Caco-2 (cell line): ENCODE results near the gene NXN. TPM values are rescaled to one million over a fixed set of nuclear protein-coding genes. Genes with fewer than 3 reads are reported as not detected.

ENCODE experiments used
- BruUV-seq: library from RNA; stranded (reverse); fragments of 400-500 nt; replicated peaks from 2 replicates; lab custom pipeline; 2021; lab: Mats Ljungman, UMichigan
- CTCF ChIA-PET: fragments of 300-600 bp; sonication (Branson Sonifier 250); formaldehyde crosslinking; loops from one replicate; lab custom pipeline; 2022; ENCODE audit warnings: antibody characterized with exemption; lab: Charles Lee
- POLR2A ChIA-PET: fragments of 300-600 bp; sonication (Branson Sonifier 250); formaldehyde crosslinking; loops from one replicate; lab custom pipeline; 2022; ENCODE audit warnings: antibody characterized with exemption; lab: Charles Lee
- DNase-seq, 2 experiments: peaks; one replicate each; pipeline versions ENCODE4 v3.0.0 to v3.0.0-alpha.2; 2020 to 2022
- H3K27me3 ChIP-seq: replicated peaks from 2 replicates; pipeline ENCODE4 v1.6.0; 2011; ENCODE audit warnings: low read length; ENCODE audit not compliant: control insufficient read depth, insufficient read depth
- H3K36me3 ChIP-seq: 2 replicates; pipeline ENCODE4 v1.5.1; 2011; ENCODE audit warnings: low read length; ENCODE audit not compliant: control insufficient read depth, insufficient read depth
- H3K4me1 ChIP-seq: fragments of 250-450 bp; sonication (Bioruptor Pico); 2 replicates; pipeline ENCODE4 v1.5.1; 2020; ENCODE audit warnings: mild to moderate bottlenecking
- H3K4me3 ChIP-seq: 2 replicates; pipeline ENCODE4 v1.5.1; 2011; ENCODE audit warnings: low read depth, mild to moderate bottlenecking, control low read depth, low read length
- H3K9me3 ChIP-seq: fragments of 250-450 bp; sonication (Bioruptor Pico); 2 replicates; pipeline ENCODE4 v1.5.1; 2020; ENCODE audit warnings: mild to moderate bottlenecking, moderate library complexity
- H3K27ac Mint-ChIP-seq: one replicate; pipeline ENCODE4 v1.8.0; 2022; ENCODE audit warnings: mixed read lengths; ENCODE audit not compliant: unreplicated experiment
- H3K27me3 Mint-ChIP-seq: one replicate; pipeline ENCODE4 v1.8.0; 2022; ENCODE audit warnings: mixed read lengths; ENCODE audit not compliant: insufficient read depth, unreplicated experiment
- H3K36me3 Mint-ChIP-seq: one replicate; pipeline ENCODE4 v1.8.0; 2022; ENCODE audit warnings: mild to moderate bottlenecking, mixed read lengths; ENCODE audit not compliant: insufficient read depth, unreplicated experiment
- H3K4me1 Mint-ChIP-seq: one replicate; pipeline ENCODE4 v1.8.0; 2022; ENCODE audit warnings: low read depth, mixed read lengths; ENCODE audit not compliant: unreplicated experiment
- H3K4me3 Mint-ChIP-seq: one replicate; pipeline ENCODE4 v1.8.0; 2022; ENCODE audit warnings: mild to moderate bottlenecking, moderate library complexity, mixed read lengths; ENCODE audit not compliant: unreplicated experiment
- H3K9me3 Mint-ChIP-seq: one replicate; pipeline ENCODE4 v1.8.0; 2022; ENCODE audit warnings: mixed read lengths; ENCODE audit not compliant: unreplicated experiment
- CTCF ChIP-seq, 2 experiments: fragments of 200-600 bp in 1 of 2; IDR thresholded peaks; 1 replicate in 1 of 2; 2 replicates in 1 of 2; pipeline versions ENCODE4 v1.5.1 to v1.8.0; 2011 to 2022; ENCODE audit warnings: antibody characterized with exemption in 1 of 2, control low read depth in 1 of 2, inconsistent platforms in 1 of 2, low read depth in 1 of 2, low read length in 1 of 2, mild to moderate bottlenecking in 1 of 2, moderate library complexity in 1 of 2; ENCODE audit not compliant: insufficient read depth in 1 of 2, severe bottlenecking in 1 of 2, unreplicated experiment in 1 of 2
- intact Hi-C: fragments of 100-400 bp; cut with micrococcal nuclease; formaldehyde crosslinking; loops from one replicate; pipeline ENCODE4 v1.10.0; 2022; ENCODE audit not compliant: unreplicated experiment
- total RNA-seq: library from RNA; stranded (reverse); gene quantifications from 2 replicates; pipeline ENCODE4 v1.2.3, GENCODE V29; 2022

NXN gene
- total RNA-seq, 1 experiment from 2014 or later: 76.7 TPM

DNA sequence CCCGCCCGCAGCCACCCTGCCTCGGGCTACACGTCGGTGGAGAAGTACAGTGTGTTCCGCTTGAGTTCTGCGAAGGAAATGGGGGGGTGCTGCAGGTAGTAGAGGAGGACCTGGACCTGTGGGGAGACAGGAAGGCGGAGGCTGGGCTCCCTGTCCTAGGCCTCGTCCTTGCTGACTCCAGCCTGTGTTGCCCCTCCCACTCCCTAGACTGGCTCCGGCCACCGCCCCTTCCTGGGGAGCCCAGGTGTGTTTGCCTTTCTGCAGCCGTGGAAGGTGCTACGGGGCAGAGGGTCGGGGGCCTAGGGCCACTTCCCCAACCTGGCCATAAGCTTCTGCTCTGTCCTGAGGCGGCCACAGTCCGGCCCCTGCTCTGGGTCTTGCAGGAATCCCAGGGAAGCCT lies 26.5 kb upstream of the NXN start:
- H3K4me3 ChIP-seq: no peak overlapping the region

GRCh38 chr17:1005361-1005946 lies 25.9 kb upstream of the NXN start:
- Mint-ChIP-seq H3K9me3 (no peaks in the 10 kb centered on the region), H3K36me3 (peaks cover 69% of the 10 kb centered on the region), H3K4me1 (peaks cover 10% of the 10 kb centered on the region), H3K27ac (peak overlapping the region; percentile 78), H3K4me3 (no peak overlapping the region), H3K27me3 (no peaks in the 10 kb centered on the region)
- no peak overlapping the region for H3K4me3 ChIP-seq
- POLR2A ChIA-PET: no interaction called here
- no peaks in the 10 kb centered on the region for H3K9me3 ChIP-seq
- no TSS peak for BruUV-seq
- CTCF ChIA-PET: interaction anchor here (1.2 kb wide), 1 partner anchor 9 kb away, joined by 4 read pairs; the partner anchor contains the start of gene TIMM22
- no peaks in the 10 kb centered on the region for H3K27me3 ChIP-seq
- intact Hi-C loops: no loop called here
- H3K36me3 ChIP-seq: peaks cover 7% of the 10 kb centered on the region; the same call in 1 of the 2 replicates
- H3K4me1 ChIP-seq: peaks cover 9% of the 10 kb centered on the region
- DNase-seq: peak in 1 of 2 experiments; percentile 23
- no peak for TF ChIP-seq CTCF (IDR thresholded peaks at IDR 0.05; ENCODE audit: insufficient read depth in 1 of 2, low read depth in 1 of 2, low read length in 1 of 2, severe bottlenecking in 1 of 2, unreplicated experiment in 1 of 2)

More for the DNA sequence above, 26.5 kb upstream of the NXN start:
- Histone ChIP-seq H3K4me1 (peaks cover 9% of the 10 kb centered on the region), H3K36me3 (peaks cover 7% of the 10 kb centered on the region; the same call in 1 of the 2 replicates), H3K27me3 (no peaks in the 10 kb centered on the region), H3K9me3 (no peaks in the 10 kb centered on the region)
- peak overlapping the region; percentile 78 for H3K27ac Mint-ChIP-seq
- H3K4me3 Mint-ChIP-seq: no peak overlapping the region
- POLR2A ChIA-PET: no interaction called here
- no peak for TF ChIP-seq CTCF (IDR thresholded peaks at IDR 0.05; ENCODE audit: insufficient read depth in 1 of 2, low read depth in 1 of 2, low read length in 1 of 2, severe bottlenecking in 1 of 2, unreplicated experiment in 1 of 2)
- peaks cover 63% of the 10 kb centered on the region for H3K36me3 Mint-ChIP-seq
- H3K4me1 Mint-ChIP-seq: peaks cover 10% of the 10 kb centered on the region
- CTCF ChIA-PET: interaction anchor here (0.7 to 1.2 kb wide), 1 partner anchor 10 kb away, joined by 3 to 4 read pairs; the partner anchor contains the start of gene TIMM22
- no peaks in the 10 kb centered on the region for H3K27me3 Mint-ChIP-seq
- BruUV-seq: no TSS peak
- no peaks in the 10 kb centered on the region for H3K9me3 Mint-ChIP-seq
- intact Hi-C loops: no loop called here
- DNase-seq: peak; percentile 42 to 63

DNA sequence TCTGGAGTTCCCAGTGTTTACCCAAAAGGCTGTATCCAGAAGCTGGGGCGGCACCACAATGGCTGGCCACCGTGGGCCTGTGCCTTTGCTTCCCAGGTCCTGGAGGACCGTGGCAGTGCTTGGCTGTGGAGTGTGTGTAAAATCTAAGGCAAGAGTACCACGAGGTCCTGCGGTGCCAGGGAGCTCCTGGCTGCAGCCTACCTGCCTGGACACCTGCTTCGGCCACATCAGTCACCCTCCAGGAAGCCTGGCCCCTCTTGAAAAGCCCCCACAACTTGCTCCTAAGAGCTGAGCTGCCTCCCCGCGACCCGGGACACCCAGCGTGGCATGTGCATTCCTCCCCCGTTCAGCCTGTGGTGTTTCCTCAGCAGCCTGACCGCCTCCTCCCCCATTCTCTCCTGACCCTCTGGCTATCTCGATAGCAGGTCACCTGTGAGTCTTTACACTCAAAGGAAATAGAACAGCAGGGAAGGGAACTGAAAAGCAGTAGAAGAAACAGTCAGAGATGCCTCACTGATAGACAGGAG lies 25.3 kb upstream of the NXN start:
- H3K4me1 Mint-ChIP-seq: peaks cover 10% of the 10 kb centered on the region
- no peaks in the 10 kb centered on the region for H3K9me3 Mint-ChIP-seq
- DNase-seq: no peak
- H3K27me3 ChIP-seq: no peaks in the 10 kb centered on the region
- ChIA-PET CTCF (interaction anchor here (1.2 kb wide), 1 partner anchor 8 kb away, joined by 4 read pairs; the partner anchor contains the start of gene TIMM22), POLR2A (no interaction called here)
- peak overlapping the region; percentile 78 for H3K27ac Mint-ChIP-seq
- no peak overlapping the region for H3K4me3 ChIP-seq
- intact Hi-C loops: no loop called here
- H3K4me1 ChIP-seq: peaks cover 9% of the 10 kb centered on the region
- no peaks in the 10 kb centered on the region for H3K27me3 Mint-ChIP-seq
- H3K9me3 ChIP-seq: no peaks in the 10 kb centered on the region
- TF ChIP-seq CTCF (IDR thresholded peaks at IDR 0.05; ENCODE audit: insufficient read depth in 1 of 2, low read depth in 1 of 2, low read length in 1 of 2, severe bottlenecking in 1 of 2, unreplicated experiment in 1 of 2): no peak
- no peak overlapping the region for H3K4me3 Mint-ChIP-seq
- H3K36me3 Mint-ChIP-seq: peaks cover 75% of the 10 kb centered on the region
- BruUV-seq: no TSS peak
- H3K36me3 ChIP-seq: peaks cover 7% of the 10 kb centered on the region; the same call in 1 of the 2 replicates
